MM.1S (cell line): ENCODE results near the gene NAPG.

ENCODE experiments used
- DNase-seq: peaks from one replicate; pipeline ENCODE4 v3.0.0-alpha.2; 2015
- H2AFZ ChIP-seq: fragments of 300-600 bp; sonication (generic); 2 replicates; pipeline ENCODE4 v1.6.0; 2016; ENCODE audit warnings: antibody characterized with exemption, low read length
- H3F3A ChIP-seq: fragments of 300-600 bp; sonication (generic); 2 replicates; pipeline ENCODE4 v1.6.1; 2016; ENCODE audit warnings: mild to moderate bottlenecking, antibody characterized with exemption, low read length, moderate library complexity, mixed read lengths; ENCODE audit not compliant: insufficient read depth
- H3K27ac ChIP-seq: fragments of 300-600 bp; sonication (generic); 2 replicates; pipeline ENCODE4 v1.5.1; 2016; ENCODE audit warnings: mild to moderate bottlenecking, low read length
- H3K27me3 ChIP-seq: fragments of 300-600 bp; sonication (generic); replicated peaks from 2 replicates; pipeline ENCODE4 v1.6.0; 2016; ENCODE audit warnings: low read length; ENCODE audit not compliant: insufficient read depth
- H3K36me3 ChIP-seq: fragments of 300-600 bp; sonication (generic); replicated peaks from 2 replicates; pipeline ENCODE4 v1.6.1; 2016; ENCODE audit warnings: mild to moderate bottlenecking, low read length, mixed read lengths; ENCODE audit not compliant: insufficient read depth
- H3K4me1 ChIP-seq: fragments of 300-600 bp; sonication (generic); 2 replicates; pipeline ENCODE4 v1.6.1; 2016; ENCODE audit warnings: low read length, mixed read lengths
- H3K4me2 ChIP-seq: fragments of 300-600 bp; sonication (generic); 2 replicates; pipeline ENCODE4 v1.6.0; 2016; ENCODE audit warnings: low read depth, low read length
- H3K4me3 ChIP-seq: fragments of 300-600 bp; sonication (generic); 2 replicates; pipeline ENCODE4 v1.5.1; 2016; ENCODE audit warnings: low read length, mixed read lengths
- H3K79me2 ChIP-seq: fragments of 300-600 bp; sonication (generic); 2 replicates; pipeline ENCODE4 v1.6.1; 2016; ENCODE audit warnings: mixed run types, low read length, mixed read lengths
- H3K9ac ChIP-seq: fragments of 300-600 bp; sonication (generic); 2 replicates; pipeline ENCODE4 v1.6.1; 2016; ENCODE audit warnings: low read length, mixed read lengths
- H3K9me2 ChIP-seq: fragments of 300-600 bp; sonication (generic); replicated peaks from 2 replicates; pipeline ENCODE4 v1.6.1; 2016; ENCODE audit warnings: mild to moderate bottlenecking, low read length, mixed read lengths; ENCODE audit not compliant: insufficient read depth
- H3K9me3 ChIP-seq: fragments of 300-600 bp; sonication (generic); replicated peaks from 2 replicates; pipeline ENCODE4 v1.6.1; 2016; ENCODE audit warnings: mild to moderate bottlenecking, low read length, mixed read lengths; ENCODE audit not compliant: insufficient read depth
- H4K20me1 ChIP-seq: fragments of 300-600 bp; sonication (generic); 2 replicates; pipeline ENCODE4 v1.6.1; 2016; ENCODE audit warnings: mild to moderate bottlenecking, low read length, moderate library complexity, mixed read lengths; ENCODE audit not compliant: insufficient read depth
- EZH2 ChIP-seq: fragments of 300-600 bp; sonication (generic); optimal IDR thresholded peaks from 2 replicates; pipeline ENCODE3; 2017; ENCODE audit warnings: low read depth, mild to moderate bottlenecking, antibody characterized with exemption, low read length, mixed read lengths
- EZH2phosphoT487 ChIP-seq: fragments of 300-600 bp; sonication (generic); IDR thresholded peaks from 2 replicates; pipeline ENCODE4 v1.6.1; 2018; ENCODE audit warnings: antibody characterized with exemption, low read length
- TF ChIP-seq, protein P1 (sequence below): fragments of 300-600 bp; sonication (generic); IDR thresholded peaks from 2 replicates; pipeline ENCODE4 v1.5.1; 2016; ENCODE audit warnings: antibody characterized with exemption, low read length, mixed read lengths

Gene NAPG

DNA sequence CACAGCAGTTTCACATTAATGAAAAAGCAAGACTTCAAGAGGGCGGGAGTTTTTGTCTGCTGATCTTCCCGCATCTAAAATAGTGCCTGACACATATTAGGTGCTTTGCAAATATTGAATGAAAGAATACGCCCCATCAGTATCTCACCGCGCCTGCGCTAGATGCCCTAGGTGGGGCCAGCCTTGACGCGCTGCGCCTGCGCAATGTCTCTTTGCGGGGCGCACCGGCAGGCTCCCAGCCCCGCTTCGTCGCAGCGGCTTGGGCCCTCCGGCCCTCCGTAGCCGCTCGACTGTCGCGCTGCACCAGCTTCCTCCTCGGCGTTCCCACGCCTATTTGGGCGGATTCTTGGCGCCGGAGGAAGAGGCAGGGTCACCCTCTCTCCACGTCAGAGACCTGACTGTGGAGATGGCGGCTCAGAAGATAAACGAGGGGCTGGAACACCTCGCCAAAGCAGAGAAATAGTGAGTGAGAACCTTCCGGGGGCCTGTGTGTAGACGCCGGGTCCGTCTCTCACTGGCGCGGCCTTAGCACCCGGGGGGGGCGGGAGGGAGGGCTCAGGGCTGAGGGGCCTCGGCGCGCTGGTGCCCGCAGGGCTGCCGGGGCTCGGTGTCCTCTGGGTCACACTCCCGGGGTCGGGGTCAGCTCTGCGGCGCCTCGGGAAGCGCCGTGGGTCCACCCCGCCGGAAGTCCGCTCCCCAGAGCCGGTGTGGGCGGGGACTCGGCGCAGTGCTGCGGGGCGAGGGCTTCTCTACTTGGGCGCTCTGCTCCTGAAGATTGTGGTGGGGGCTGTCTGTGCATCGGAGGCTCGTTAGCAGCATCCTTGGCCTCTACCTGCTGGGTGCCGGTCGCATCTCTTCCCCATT, at the start of gene NAPG:
Gene NAPG, plus strand, starts transcription at position 331 of the 864 bp plus-strand sequence. Its CDS starts 76 bp downstream, at position 407.
- no peaks in the 10 kb centered on the region for H3K9me3 ChIP-seq
- peak within 1 kb of the TSS; percentile 89 for H2AFZ ChIP-seq
- H3K27me3 ChIP-seq = no peaks in the 10 kb centered on the region
- H3K79me2 ChIP-seq = peaks cover 47% of the 10 kb centered on the region
- no peaks in the 10 kb centered on the region for H3K36me3 ChIP-seq
- DNase-seq = peak; percentile 95
- no peaks in the 10 kb centered on the region for H3K9me2 ChIP-seq
- H3K27ac ChIP-seq = peak within 1 kb of the TSS; percentile 56; the same call in 1 of the 2 replicates
- H3K4me3 ChIP-seq = peak within 1 kb of the TSS; percentile 99
- peaks cover 10% of the 10 kb centered on the region; the same call in 1 of the 2 replicates for H3F3A ChIP-seq
- H3K4me1 ChIP-seq = peaks cover 15% of the 10 kb centered on the region; the same call in 1 of the 2 replicates
- peak within 1 kb of the TSS; percentile 96 for H3K4me2 ChIP-seq
- peaks cover 5% of the 10 kb centered on the region; the same call in 1 of the 2 replicates for H4K20me1 ChIP-seq
- TF ChIP-seq EZH2 = no peak
- TF ChIP-seq, protein P1, sequence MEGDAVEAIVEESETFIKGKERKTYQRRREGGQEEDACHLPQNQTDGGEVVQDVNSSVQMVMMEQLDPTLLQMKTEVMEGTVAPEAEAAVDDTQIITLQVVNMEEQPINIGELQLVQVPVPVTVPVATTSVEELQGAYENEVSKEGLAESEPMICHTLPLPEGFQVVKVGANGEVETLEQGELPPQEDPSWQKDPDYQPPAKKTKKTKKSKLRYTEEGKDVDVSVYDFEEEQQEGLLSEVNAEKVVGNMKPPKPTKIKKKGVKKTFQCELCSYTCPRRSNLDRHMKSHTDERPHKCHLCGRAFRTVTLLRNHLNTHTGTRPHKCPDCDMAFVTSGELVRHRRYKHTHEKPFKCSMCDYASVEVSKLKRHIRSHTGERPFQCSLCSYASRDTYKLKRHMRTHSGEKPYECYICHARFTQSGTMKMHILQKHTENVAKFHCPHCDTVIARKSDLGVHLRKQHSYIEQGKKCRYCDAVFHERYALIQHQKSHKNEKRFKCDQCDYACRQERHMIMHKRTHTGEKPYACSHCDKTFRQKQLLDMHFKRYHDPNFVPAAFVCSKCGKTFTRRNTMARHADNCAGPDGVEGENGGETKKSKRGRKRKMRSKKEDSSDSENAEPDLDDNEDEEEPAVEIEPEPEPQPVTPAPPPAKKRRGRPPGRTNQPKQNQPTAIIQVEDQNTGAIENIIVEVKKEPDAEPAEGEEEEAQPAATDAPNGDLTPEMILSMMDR = no peak
- TF ChIP-seq EZH2phosphoT487 = no peak
- peak within 1 kb of the TSS; percentile 83 for H3K9ac ChIP-seq

DNA sequence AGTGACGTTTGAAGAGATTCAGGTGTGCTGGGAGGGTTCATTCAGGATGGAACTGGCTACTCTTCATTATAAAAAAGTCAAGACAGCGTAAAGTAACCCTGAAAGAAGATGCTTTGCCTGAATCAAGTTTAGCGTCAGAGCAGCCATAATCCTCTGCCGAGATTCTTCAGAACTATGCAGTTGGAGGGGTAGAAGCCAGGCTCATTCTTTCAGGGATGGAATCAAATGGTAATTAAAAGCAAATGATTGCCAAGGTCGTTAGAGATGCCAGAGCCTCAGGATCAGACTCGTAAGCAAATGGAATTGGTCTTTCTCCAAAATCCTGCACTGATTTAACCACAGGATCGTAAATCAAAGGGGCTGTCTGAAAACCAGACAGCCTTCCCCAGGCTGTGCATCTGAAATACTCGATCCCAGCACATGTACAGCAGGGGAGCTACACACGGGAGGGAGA, 49.5 kb upstream of the NAPG start:
- Histone ChIP-seq H2AFZ (no peak overlapping the region), H3K9me2 (no peaks in the 10 kb centered on the region), H3K4me2 (no peak overlapping the region), H3K9ac (no peak overlapping the region), H3K9me3 (no peaks in the 10 kb centered on the region), H3K4me1 (no peaks in the 10 kb centered on the region), H3K4me3 (no peak overlapping the region), H3K27ac (no peak overlapping the region), H3K36me3 (no peaks in the 10 kb centered on the region), H3F3A (no peaks in the 10 kb centered on the region), H4K20me1 (no peaks in the 10 kb centered on the region), H3K79me2 (no peaks in the 10 kb centered on the region), H3K27me3 (no peaks in the 10 kb centered on the region)
- TF ChIP-seq, protein P1 = no peak
- TF ChIP-seq EZH2phosphoT487 (no peak), EZH2 (no peak)
- DNase-seq = no peak

DNA sequence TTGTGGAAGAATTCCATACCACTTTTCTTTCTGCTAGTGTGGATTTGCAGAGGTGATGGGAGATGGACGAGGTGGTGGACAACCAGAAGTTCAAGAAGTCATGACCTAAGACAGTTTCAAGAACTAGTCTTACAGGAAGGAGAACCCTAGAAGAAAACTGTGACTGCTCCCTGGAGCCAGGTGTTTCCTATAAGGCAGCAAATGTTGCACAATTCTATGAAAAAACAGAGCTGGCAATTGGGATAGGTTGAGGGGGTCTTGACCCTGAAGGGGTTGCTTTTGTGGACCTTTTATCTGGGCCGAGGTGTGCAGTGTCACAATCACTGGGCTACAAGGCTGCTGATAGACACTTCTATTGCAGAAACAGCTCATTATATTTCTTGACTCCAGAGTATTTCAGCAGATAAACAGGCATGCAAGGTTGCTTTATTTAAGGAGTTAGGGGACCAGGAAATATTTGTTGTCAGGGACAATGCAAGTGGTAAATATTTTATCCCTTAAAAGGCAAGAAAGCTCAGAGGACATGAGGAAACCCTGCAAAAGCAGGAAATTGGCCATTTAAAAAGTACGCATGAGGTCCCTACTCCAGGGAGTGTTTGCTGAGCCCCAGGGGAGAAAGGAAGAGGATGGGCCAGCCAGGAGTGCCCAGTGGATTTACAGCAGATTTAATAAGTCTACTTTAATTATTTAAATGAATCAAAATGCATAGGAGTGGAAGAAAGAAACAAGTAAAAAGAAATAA, 48.5 kb upstream of the NAPG start:
- no peaks in the 10 kb centered on the region for H3K9me3 ChIP-seq
- H3K79me2 ChIP-seq = no peaks in the 10 kb centered on the region
- H3K4me3 ChIP-seq = no peak overlapping the region
- no peak overlapping the region for H2AFZ ChIP-seq
- no peaks in the 10 kb centered on the region for H3K9me2 ChIP-seq
- H4K20me1 ChIP-seq = no peaks in the 10 kb centered on the region
- no peak overlapping the region for H3K4me2 ChIP-seq
- no peaks in the 10 kb centered on the region for H3K4me1 ChIP-seq
- H3K27me3 ChIP-seq = no peaks in the 10 kb centered on the region
- H3F3A ChIP-seq = no peaks in the 10 kb centered on the region
- H3K27ac ChIP-seq = no peak overlapping the region
- TF ChIP-seq, protein P1 = no peak
- TF ChIP-seq EZH2 = no peak
- TF ChIP-seq EZH2phosphoT487 = no peak
- H3K9ac ChIP-seq = no peak overlapping the region
- no peak for DNase-seq
- H3K36me3 ChIP-seq = no peaks in the 10 kb centered on the region
